Ammon's horn (tissue), 1 donor: Measurements from ENCODE around the gene FANCC.
A peak's percentile ranks its signal among the peaks of the same experiment; 100 is the strongest.

Experiments
- DNase-seq: peaks from one replicate; pipeline ENCODE4 v3.0.0-alpha.2; 2016; ENCODE audit warnings: low spot score

Gene FANCC

DNA sequence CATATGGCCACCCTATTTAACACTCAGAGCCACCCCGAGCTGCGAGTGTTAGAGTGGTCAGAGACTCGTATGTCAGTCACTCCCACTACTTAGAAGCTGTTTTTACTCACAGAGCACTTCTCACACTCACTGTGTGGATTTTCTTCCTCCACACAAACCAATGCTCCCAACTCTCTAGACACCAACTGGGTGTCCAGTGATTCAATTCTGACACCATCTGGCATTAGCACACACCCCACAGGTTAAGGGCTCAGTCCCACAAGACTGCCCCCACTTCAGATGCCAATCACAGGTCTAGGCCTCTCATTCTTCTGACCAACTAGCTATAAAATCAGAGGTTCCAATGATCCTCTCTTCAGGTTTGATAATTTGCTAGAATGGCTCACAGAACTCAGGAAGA is 174.8 kb downstream of the FANCC start:
- no peak for DNase-seq

DNA sequence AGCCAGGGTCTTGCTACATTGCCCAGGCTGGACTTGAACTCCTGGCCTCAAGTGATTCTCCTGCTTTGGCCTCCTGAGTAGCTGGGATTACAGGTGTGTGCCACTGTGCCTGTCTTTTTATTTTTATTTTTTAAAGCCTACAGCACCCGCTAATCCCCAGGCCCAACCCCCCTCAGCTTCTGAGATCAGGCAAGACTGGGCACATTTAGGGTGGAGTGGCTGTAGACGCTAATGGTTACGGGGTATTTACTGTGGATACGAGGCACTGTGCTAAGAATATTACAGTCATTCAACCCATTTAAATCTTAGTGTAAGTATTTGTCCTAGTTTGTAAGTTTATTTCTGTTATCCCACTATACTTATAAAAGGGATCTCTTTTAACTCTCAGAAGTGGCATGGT is 175.2 kb downstream of the FANCC start:
- no peak for DNase-seq

DNA sequence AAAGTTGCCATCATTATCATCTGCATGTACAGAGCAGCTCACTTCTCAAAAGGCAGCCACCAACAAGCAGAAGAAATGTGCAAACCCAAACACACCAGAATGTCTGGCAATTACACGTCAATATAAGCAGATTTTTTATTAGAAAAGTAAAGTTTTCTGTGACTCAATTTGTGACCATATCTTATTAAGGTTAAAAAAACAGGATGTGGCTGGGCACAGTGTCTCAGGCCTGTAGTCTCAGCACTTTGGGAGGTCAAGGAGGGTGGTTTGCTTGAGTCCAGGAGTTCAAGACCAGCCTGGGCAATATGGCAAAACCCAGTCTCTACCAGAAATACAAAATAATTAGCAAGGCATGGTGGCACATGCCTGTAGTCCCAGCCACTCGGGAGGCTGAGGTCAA is 176.7 kb downstream of the FANCC start:
- DNase-seq = no peak

DNA sequence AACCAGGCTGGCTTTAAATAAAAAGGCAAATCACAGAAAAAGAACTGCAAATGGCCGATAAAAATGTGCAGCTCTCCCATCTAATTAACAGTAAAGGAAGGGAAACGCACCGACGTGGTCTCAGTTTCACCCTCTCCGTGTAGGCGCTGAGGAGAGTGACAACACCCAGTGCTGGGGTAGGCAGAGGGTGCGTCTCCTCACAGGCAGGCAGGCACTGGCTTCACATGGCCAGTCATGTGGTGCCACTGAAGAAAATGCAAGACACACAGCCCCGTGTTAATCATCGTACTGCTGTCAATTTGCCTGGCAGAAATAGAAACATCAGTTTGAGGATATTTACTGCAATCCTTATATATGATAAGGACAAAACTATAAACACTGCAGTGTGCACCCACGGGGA is 178.4 kb downstream of the FANCC start:
- no peak for DNase-seq

DNA sequence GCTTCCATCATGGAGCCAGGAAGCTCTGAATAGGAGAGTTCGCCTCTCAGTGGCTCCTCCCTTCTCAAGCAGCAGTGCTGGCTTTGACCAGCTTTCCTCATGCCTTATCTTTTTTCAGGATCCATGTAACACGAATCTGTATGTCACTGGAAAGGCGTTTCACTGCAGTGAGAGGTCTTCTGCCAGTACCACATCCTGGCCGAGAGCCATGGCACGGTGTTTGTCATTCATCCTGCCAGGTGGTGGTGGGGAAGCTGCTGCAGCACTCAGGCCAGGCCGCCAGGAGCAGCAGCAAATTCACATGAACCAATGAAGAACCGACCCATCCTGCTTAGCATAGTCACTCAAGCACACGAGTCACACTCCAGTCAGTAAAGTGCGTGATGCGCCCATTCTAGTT is 179.0 kb downstream of the FANCC start:
- DNase-seq = no peak

DNA sequence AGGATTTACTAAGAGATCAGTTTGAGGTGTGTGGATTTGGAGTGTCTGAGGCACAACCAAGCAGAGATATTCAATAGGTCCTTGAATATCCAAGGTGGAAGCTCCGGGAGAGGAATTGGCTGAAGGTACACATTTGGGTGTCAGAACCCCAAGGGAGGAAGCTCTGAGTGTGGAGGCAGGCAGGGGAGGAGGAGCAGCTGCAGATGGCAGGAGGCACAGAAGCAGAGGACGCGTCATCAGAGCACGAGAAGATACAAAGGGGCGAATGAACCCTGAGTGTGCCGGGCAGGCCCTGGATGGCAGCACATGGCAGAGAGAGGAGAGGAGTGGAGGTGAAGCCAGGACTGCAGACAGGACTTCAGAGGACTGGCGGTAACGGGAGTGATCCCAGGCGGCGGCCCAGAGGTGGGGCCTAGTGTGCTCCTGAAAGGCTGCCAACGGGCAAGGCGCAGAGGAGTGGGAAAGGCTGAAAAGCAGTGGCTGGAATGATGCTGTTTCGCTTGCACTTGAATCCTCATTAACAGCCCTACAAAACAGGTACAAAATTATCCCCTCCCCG is 179.8 kb downstream of the FANCC start:
- no peak for DNase-seq

DNA sequence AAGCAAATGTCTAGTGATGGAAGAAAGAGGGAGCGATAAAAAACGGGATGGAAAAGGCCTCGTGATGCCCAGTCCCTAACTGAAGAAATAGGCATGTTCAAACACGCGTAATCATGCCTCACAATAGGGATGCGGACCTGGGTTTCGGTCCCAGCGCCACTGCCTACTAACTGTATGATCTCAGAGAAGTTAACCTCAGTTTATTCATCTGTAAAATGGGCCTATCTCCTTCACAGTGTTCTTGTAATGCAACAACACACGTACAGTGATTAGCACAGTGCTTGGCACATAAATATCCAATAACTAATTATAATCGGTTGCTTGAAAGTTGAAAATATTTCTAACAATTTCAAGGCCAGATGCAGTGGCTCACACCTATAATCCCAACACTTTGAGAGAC is 181.8 kb downstream of the FANCC start:
- no peak for DNase-seq

DNA sequence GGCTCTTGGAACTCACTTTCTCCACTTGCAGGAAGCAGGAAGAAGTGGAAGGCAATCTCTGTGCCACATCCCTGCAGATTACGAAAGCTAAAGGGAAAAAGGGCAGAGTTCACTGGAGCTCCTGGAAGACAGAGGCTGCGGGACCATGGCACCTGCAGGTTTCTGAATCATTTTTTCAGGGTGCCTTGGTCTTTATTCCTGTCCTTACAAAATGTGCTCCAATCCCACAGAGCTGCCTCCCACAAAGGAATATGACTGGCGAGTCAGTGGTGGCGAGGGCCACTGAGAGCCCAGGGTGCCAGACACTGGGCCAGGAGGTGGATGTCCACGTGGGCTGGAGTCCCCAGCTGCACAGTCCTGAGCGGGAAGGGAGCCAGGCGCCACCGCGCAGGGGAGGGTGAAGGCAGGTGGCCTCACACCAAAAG is 183.0 kb downstream of the FANCC start:
- DNase-seq = no peak

DNA sequence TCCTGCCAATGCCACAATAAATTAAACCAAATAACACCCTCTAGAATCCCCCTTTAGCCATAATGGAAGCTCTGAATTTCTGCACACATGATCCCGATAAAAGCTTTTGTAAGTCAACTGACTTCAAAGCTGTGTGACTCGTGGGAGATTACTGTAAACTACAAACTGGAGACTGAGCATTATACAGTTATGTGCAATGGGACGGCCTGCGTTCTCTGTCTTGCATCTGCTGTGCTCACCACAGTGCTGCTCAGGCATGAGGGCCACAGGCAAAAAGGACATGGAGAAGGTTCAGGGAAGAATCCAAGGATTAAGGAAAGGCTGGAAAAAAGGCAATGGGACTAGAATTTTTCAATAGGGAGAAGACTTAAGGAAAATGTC is 184.2 kb downstream of the FANCC start:
- no peak for DNase-seq

DNA sequence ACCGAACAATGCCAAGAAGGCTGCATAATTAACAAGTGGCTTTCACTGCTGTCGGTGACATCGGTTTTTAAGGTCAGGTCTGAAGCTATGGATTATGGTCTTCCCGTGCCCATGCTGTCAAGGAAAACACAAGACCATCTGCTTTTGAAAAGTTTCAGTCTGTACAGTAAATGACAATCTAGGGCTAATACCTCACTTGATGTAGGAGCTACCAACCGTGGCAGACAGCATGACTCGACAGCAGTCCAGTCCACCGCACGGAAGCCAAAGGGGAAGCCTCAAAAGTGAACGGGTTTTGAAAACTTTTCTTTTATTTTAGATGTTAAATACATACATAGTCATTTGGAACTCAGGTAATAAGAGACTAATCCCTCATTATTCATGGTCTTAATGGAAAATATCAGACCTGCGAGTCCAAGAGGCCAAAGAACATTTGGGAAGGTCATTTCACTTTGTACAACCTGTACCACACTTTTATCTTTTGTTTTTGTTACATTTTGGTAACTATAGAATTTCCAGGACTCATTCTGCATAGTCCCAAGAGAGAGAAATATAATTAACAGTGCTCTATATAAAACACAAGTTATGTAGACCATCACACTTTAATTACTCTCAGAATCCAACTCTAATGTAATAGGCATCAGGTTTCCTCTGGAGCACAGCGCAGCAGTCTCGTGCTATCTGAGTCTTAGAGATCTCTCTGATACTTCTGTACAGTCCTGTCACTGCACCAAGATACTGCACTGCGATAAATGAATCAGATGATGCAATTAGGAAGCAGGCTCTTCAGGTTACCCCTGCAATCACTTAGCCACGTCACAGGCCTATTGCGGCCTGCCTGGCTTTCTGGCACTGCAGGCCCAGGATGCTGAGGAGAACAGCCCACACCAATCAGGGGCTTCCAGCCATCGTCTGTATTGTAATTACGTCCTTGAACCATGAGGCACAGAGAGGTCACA is 184.9 kb downstream of the FANCC start:
- no peak for DNase-seq

DNA sequence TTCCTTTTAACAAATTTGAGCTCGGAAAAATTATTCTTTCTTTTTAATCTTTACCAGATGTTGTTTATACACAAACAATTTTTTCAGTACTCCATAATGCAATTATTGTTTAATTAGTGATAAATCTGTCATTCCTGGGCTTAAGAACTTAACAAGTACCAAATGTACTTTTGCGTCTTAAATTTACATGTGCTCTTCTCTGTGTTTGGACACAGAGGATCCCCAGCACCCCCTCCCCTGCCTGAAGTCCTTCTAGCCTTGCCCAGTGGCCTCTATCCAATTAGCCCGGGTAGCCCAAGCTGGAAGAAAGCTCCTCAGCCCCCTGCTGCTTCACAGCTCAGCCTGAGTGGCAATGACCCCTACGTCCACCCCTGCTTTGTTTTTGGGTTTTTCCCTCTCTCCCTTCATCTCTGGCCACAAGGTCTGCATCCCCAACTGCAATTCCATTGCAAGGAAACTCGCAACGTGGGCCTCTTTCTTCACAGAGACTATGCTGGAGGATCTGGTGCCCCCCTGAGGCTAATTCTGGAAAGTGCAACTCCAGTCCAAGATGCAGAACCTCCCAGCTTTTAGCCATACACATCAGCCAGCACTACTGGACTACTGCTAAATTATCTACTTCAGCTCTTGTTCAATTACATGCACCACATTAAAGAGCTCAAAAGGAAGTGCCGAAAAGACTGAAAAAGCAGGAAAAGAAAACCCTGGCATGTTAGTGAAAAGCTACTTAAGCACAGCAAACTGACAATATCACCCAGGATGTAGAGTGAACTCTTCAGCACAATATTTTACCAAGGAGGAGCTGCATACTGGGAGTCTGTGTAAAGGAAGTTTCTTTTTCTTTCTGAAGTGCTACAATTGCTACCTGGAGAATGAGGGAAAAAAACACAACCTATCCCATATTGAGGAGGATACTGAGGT is 186.2 kb downstream of the FANCC start:
- DNase-seq = peak; percentile 87

DNA sequence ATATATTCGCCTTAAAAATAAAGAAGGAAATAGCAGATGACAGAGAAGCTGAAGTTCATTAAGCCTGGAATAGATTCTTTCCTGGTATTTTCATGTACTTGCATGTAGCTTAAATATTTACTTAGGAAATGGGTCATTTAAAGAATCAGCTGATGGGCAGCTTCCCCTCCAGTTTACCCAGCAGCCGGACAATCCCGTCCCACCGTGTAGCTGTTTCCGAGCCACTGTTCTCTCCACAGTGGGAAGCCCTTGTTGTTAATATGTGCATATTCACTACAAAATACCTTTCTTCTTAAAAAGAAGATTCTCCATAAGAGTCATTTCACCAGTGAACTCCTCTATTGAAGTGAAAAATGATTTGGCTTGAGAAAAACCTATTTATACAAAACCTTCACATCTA is 187.0 kb downstream of the FANCC start:
- no peak for DNase-seq

DNA sequence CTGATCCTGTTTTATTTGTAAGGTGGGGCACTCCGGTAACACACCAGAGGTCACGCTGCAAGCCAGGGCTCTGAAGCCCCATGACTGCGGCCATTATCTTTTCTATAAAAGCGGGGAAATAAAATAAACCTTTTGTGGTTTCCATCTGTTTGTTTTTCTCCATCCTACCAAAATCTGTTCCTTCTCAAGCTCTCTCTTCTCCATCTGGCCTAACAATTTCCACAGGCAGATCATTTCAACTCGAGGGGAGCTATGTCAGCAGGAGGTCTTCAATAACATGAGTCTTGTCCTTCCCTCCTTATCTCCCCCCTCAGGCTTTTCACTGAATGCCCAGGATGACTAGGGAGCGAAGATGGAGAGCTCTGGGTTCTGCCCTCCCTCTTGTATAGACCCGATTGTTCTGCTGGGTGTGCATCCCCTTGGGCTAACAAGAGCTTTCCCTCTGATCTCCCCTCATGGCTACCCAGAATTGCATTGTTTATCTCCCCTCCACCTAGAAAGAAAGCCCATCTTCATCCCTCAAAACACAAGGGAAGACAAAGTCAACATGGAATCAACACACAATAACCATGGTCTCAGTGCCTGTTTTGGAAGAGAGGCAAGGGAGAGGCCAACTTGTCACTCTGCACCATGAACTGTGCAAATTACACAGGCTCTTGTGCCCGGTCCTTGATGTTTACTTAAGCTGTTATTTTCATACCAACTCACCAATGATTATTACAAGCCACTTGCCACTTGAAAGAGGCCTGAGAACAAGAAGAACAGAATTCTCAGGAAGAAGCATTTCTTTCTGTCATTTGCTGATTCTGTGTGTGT is 187.8 kb downstream of the FANCC start:
- DNase-seq = no peak

DNA sequence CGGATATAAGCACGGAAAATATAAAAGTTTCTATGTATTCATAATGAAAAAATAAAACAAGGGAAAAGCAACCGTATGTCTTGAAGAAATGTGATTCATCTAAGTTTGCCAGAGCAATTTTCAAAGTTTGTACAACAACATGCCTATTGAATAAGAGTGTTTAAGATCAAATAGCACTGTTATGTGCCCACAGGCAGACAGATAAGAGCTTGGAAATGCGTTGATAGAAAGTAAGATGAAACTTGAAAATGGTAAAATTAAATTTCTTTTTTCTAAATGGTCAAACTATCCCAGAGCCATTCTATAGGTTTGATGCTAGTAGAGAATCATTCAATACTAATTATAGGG is 189.4 kb downstream of the FANCC start:
- DNase-seq = no peak

DNA sequence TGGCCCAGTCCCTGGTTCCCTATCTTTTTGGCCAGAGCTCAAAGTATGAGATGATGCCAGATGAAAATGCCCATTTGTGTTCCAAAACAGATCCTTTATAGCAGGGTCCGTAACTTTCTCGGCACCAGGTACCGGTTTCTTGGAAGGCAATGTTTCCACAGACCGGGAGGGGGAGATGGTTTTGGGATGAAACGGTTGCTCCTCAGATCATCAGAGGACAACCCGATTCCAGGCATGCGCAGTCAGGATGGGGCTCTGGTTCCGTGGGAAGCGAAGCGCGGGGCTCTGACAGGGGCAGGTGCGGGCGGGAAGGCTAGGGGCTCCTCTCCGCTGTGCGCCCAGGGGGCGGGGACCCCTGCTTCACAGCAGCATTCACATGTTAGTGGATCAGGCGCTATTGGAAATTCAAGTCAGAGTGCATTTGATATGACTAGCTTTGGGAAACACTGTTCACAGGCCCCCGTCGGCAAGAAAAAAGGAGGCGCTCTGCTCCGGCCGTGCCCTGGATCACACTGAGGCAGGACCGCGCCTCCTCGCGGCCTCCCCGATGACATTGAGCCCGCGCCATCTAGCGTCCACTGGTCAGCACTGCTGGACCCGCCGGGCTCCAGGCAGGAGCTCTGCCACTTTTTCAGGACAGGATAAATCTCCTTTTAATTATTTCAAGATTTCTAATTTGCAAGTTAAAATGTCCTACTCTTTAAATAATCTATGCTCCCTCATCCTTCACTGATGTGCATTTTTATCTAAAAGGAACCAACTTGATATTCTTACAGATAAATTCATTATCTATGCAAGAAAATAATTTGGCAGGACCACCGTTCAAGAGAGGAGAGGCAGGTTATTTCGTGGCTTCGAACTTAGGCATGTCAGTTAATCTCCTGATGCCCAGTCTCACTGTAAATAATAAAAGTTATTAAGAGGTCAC is 190.0 kb downstream of the FANCC start:
- peak; percentile 92 for DNase-seq

DNA sequence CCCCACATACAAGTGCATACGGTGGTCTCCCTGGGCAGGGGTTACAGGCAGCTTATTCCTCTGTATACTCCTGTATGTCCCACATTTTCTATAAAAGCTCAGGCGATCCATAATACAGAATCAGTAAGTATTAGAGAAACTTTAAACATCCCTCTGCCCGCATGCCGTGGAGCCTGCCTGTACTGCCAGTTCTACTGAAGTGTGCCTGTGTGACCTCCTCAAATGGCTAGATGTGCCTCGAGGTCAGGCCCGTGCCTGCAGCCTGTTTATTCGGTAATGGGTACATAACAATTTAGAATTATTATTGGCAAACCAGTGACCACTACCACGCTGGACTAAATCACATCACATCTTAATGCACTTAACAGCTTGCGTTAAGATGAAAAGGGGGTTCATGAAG is 190.8 kb downstream of the FANCC start:
- no peak for DNase-seq

DNA sequence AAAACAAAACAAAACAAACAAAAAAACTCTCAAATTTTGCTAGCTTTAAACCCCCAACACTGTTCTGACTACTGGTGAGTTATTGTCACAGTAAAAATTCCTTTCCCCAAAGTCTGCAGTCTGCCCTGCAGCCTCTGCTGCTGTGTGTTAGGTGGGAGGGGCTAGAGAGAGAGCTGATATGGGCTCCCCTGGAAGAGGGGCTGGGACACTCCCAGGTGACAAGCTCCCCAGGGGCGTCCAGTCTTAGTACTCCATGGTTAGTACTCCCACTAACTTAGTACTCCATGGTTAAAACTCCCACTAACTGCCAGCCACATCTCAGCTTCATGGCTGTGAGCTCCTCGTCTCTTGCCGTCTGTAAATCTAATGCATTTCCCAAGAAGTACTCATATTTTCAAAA is 191.9 kb downstream of the FANCC start:
- no peak for DNase-seq

DNA sequence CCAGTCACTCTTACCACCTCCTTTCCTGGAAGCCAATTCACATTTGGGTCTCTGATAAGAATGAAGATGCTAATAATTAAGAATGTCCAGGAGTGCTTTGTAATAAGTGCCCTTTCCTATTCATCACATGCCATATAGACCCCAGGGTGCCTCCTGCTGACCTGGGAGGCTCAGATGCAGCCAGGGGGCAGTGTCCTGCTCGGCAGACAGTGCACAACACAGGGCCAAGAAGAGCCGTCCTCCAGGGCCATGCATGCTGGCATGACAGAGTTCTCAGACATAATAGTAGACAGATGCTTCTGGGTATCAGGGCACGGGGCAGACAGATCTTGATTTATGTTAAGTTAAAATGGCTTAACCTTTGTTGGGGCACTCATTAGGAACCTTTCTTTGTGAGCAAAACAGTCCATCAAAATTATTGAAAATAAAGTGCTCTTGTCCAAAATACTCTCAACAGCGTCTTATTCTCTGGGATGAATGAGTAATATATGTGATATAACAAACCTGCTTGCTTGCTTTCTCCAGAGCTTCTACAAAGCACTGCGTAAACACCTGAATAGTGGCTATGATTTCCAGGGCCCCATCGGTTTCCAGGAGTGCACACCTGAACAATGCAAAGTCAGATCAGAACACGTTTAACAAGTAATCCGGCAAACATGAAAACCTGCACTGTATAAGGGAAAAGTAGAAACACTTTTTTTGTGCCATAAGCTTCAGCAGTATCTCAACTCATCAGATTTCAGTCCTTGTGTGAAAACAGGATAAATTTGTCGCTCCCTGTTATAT is 192.7 kb downstream of the FANCC start:
- DNase-seq = no peak

DNA sequence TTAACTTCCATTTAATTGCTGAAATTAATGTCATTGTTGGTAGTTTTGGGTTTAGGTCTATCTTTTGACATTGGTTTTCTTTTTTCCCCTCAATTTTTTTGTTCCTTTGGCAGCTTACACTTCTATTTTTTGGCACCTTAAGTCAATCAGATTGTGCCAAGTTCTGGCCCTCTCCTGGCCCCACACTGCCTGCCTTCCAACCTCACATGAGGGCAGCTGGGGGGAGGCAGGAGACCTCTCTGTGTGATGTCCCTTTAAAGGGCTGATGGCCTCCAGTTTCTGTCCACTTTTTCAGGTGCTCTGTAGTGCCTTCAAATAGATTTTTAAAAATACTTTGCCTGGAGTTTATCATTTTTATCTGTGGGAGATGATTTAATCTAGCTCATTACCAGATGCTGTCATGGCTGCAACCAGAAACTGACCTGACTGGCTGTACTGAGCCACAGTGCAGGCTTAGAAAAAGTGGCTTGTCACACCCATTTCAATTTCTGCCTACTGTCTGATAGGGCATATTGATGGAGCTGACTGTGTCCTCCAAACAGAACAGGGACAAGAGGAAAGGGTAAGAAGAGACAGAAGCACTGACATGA is 196.6 kb downstream of the FANCC start:
- DNase-seq = no peak

DNA sequence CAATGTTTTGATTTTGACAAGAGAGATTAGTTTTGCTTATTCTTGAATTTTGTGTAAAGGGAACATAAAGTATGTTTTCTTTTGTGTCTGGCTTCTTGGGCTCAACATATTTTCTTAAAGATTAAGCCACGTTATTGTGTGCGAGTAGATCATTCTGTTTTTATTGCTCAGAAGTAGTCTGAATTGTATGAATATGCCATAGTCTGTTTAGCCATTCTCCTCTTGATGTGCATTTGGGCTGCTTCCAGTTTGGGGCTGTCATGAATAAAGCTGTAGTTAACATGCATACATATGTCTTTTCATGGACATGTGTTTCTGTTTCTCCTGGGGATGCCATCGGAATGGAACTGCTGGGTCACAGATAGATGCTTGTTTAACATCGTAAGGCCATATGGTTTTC is 198.9 kb downstream of the FANCC start:
- no peak for DNase-seq
